Measurements from ENCODE around the gene PAF1. TPM values are rescaled to one million over a fixed set of nuclear protein-coding genes. Genes with fewer than 3 reads are reported as not detected.

PAF1 gene
- total RNA-seq, 1 experiment from 2014 or later = 53.5 TPM

GRCh38 chr19:39400061-39400460 lies 9.2 kb upstream of the PAF1 start:
- DNase-seq (ENCODE audit: low read depth, low spot score) (no peak), ATAC-seq (no peak)
- Histone ChIP-seq H3K4me1 (ENCODE audit: control insufficient read depth in 1 of 2, insufficient read depth in 2 of 2, low read length in 2 of 2) (peaks cover 45 to 82% of the 10 kb centered on the region in 2 experiments), H3K9me2 (ENCODE audit: insufficient read depth) (no peaks in the 10 kb centered on the region), H3K27ac (ENCODE audit: low read depth, low read length) (no peak overlapping the region), H3K27me3 (ENCODE audit: insufficient read depth, low read length) (no peaks in the 10 kb centered on the region), H4K20me1 (ENCODE audit: insufficient read depth) (no peaks in the 10 kb centered on the region), H3K79me2 (ENCODE audit: insufficient read depth, low read length) (peaks cover under 1% of the 10 kb centered on the region; the same call in 1 of the 2 replicates), H3K4me3 (replicated peaks in 1 of 2; ENCODE audit: low read depth in 1 of 2, low read length in 2 of 2) (no peak overlapping the region), H3K9ac (ENCODE audit: low read length) (no peak overlapping the region), H3K4me2 (ENCODE audit: low read length) (peak overlapping the region; percentile 77; the same call in 1 of the 2 replicates), H2AFZ (ENCODE audit: low read depth, low read length, poor library complexity, severe bottlenecking) (no peak overlapping the region), H3K9me3 (ENCODE audit: control insufficient read depth in 1 of 2, insufficient read depth in 1 of 2, low read depth in 1 of 2, low read length in 2 of 2) (no peaks in the 10 kb centered on the region), H3K36me3 (ENCODE audit: control insufficient read depth in 1 of 2, insufficient read depth in 2 of 2, low read length in 2 of 2) (no peaks in the 10 kb centered on the region)
- TF ChIP-seq TCF7L2 (IDR thresholded peaks at IDR 0.05; ENCODE audit: borderline replicate concordance, extremely low read depth, insufficient read depth, insufficient read length) (no peak), REST (IDR thresholded peaks at IDR 0.05; ENCODE audit: low read depth) (no peak)
- intact Hi-C loops (cut with micrococcal nuclease) = no loop called here
- ChIA-PET POLR2A (interaction anchor here (1.9 to 3.8 kb wide), 3 partner anchors 9 to 35 kb away, joined by 4 to 35 read pairs (median 26); partner anchors contain the start of genes MED29, PAF1 and RPS16), CTCF (no interaction called here), RAD21 (ENCODE audit: low non-redundant PET in 1 of 2, low total read pairs in 2 of 2, uncharacterized antibody in 2 of 2, unreplicated experiment in 2 of 2) (no interaction called here)
- no TSS peak for BruUV-seq (replicated peaks)

- peak overlapping the region; percentile 77 for H3K4me2 ChIP-seq (ENCODE audit: low read length)
- intact Hi-C loops (cut with micrococcal nuclease) = no loop called here
- no peak overlapping the region for H3K9ac ChIP-seq (ENCODE audit: low read length)
- no peak overlapping the region for H2AFZ ChIP-seq (ENCODE audit: low read depth, low read length, poor library complexity, severe bottlenecking)
- H3K9me3 ChIP-seq (ENCODE audit: control insufficient read depth in 1 of 2, insufficient read depth in 1 of 2, low read depth in 1 of 2, low read length in 2 of 2) = no peaks in the 10 kb centered on the region
- ChIA-PET CTCF (no interaction called here), RAD21 (ENCODE audit: low non-redundant PET in 1 of 2, low total read pairs in 2 of 2, uncharacterized antibody in 2 of 2, unreplicated experiment in 2 of 2) (no interaction called here), POLR2A (interaction anchor here (1.9 to 3.8 kb wide), 4 partner anchors 8 to 36 kb away, joined by 4 to 35 read pairs (median 30); partner anchors contain the start of genes MED29, PAF1, PLEKHG2 and RPS16)
- no peaks in the 10 kb centered on the region for H3K27me3 ChIP-seq (ENCODE audit: insufficient read depth, low read length)
- no peaks in the 10 kb centered on the region for H3K36me3 ChIP-seq (ENCODE audit: control insufficient read depth in 1 of 2, insufficient read depth in 2 of 2, low read length in 2 of 2)
- no peak overlapping the region for H3K4me3 ChIP-seq (replicated peaks in 1 of 2; ENCODE audit: low read depth in 1 of 2, low read length in 2 of 2)
- peaks cover 41 to 78% of the 10 kb centered on the region in 2 experiments for H3K4me1 ChIP-seq (ENCODE audit: control insufficient read depth in 1 of 2, insufficient read depth in 2 of 2, low read length in 2 of 2)
- H3K27ac ChIP-seq (ENCODE audit: low read depth, low read length) = no peak overlapping the region
- no peaks in the 10 kb centered on the region; the same call in 1 of the 2 replicates for H3K79me2 ChIP-seq (ENCODE audit: insufficient read depth, low read length)
- DNase-seq (ENCODE audit: low read depth, low spot score) = no peak
- H4K20me1 ChIP-seq (ENCODE audit: insufficient read depth) = no peaks in the 10 kb centered on the region
- no peaks in the 10 kb centered on the region for H3K9me2 ChIP-seq (ENCODE audit: insufficient read depth)
- ATAC-seq = no peak
- BruUV-seq (replicated peaks) = no TSS peak
- no peak for TF ChIP-seq CBX3 (IDR thresholded peaks at IDR 0.05; ENCODE audit: low read depth)
- no peak for TF ChIP-seq REST (IDR thresholded peaks at IDR 0.05; ENCODE audit: low read depth)
- TF ChIP-seq SP1 (IDR thresholded peaks at IDR 0.05; ENCODE audit: low read depth) = no peak
- TF ChIP-seq ATF3 (IDR thresholded peaks at IDR 0.05) = no peak
- no peak for TF ChIP-seq SIN3A (IDR thresholded peaks at IDR 0.05; ENCODE audit: low read depth)
- TF ChIP-seq EZH2phosphoT487 (IDR thresholded peaks at IDR 0.05; ENCODE audit: borderline replicate concordance) = no peak
- no peak for TF ChIP-seq RAD21 (IDR thresholded peaks at IDR 0.05; ENCODE audit: low read depth)
- TF ChIP-seq POLR2A (IDR thresholded peaks at IDR 0.05; ENCODE audit: borderline replicate concordance, extremely low read depth, insufficient read depth, insufficient read length) = no peak
- no peak for TF ChIP-seq ZFX (IDR thresholded peaks at IDR 0.05)
- no peak for TF ChIP-seq POLR2AphosphoS5 (IDR thresholded peaks at IDR 0.05; ENCODE audit: low read depth, low read length)
- TF ChIP-seq FOSL1 (IDR thresholded peaks at IDR 0.05; ENCODE audit: low read depth) = no peak
- TF ChIP-seq TCF7L2 (IDR thresholded peaks at IDR 0.05; ENCODE audit: borderline replicate concordance, extremely low read depth, insufficient read depth, insufficient read length) = no peak
- no peak for TF ChIP-seq ZNF274 (IDR thresholded peaks at IDR 0.05; ENCODE audit: low read depth, low read length)
Measured at GRCh38 chr19:39399668-39400050, 8.8 kb upstream of the PAF1 start.
